Measurements from ENCODE around the gene MYBBP1A.

Gene MYBBP1A

DNA sequence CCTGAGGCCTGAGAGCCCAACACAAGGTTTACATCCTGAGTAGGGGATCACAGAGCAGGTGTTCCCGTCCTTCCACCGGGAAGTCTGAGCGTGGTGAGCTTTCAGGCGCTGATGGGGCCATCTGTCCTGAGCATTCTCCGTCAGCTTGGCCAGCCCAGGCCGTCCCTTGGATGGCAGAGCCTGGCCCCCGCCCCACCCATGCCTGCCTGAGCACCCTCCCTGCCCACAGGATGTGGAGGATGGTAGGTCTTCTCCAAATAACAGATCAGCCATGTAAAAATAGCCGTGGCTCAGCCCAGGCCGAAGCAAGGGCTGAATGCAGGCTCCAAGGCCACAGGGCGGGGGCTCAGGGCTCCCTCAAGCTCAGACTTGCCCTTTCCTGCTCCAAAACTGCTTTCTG lies 36.3 kb downstream of the MYBBP1A start:
- no peak overlapping the region for H3K27ac ChIP-seq
- TF ChIP-seq, protein P1, sequence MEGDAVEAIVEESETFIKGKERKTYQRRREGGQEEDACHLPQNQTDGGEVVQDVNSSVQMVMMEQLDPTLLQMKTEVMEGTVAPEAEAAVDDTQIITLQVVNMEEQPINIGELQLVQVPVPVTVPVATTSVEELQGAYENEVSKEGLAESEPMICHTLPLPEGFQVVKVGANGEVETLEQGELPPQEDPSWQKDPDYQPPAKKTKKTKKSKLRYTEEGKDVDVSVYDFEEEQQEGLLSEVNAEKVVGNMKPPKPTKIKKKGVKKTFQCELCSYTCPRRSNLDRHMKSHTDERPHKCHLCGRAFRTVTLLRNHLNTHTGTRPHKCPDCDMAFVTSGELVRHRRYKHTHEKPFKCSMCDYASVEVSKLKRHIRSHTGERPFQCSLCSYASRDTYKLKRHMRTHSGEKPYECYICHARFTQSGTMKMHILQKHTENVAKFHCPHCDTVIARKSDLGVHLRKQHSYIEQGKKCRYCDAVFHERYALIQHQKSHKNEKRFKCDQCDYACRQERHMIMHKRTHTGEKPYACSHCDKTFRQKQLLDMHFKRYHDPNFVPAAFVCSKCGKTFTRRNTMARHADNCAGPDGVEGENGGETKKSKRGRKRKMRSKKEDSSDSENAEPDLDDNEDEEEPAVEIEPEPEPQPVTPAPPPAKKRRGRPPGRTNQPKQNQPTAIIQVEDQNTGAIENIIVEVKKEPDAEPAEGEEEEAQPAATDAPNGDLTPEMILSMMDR (conservative IDR thresholded peaks at IDR 0.05) = no peak
- TF ChIP-seq ZFX (IDR thresholded peaks at IDR 0.05) = no peak

DNA sequence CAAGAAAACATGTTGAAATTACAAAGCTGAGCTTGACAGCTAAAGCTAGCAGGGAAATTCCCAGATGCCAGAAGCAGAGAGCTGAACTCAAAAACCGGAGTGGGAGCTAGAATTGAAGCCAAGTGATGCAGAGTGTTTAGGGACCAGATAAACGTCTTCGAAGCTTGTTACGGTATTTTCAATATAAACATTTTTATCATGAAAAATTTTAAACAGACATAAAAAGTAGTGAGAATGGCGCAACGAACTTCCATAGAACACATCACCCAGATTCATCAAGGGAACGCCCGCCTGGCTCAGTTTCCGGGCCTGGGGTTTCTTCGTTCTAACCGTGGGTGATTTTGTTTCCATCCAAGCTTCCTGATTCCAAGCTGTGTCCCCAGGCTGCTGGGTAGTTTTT lies 38.4 kb downstream of the MYBBP1A start:
- TF ChIP-seq, protein P1 (conservative IDR thresholded peaks at IDR 0.05) = no peak
- TF ChIP-seq ZFX (IDR thresholded peaks at IDR 0.05) = no peak
- H3K27ac ChIP-seq = no peak overlapping the region

DNA sequence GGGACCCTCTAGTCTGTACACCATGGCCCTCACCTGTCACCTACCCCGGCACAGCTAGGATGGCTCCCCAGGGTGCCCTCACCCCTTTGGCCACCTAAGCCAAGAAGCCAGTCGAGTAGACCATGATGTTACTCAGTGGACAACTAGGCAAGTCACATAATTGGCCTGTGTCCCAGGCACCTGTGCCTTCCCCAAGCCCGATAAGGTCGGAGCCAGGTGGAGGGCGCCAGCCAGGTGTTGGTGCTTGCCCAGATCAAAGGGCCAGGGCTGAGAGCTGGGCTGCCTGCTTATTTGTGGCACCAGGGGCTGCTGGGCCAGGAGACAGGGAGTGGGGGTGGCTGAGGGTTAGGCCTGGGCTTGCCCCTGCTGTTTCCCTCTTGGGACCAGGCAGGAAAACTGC lies 39.7 kb downstream of the MYBBP1A start:
- no peak overlapping the region; the same call in 1 of the 2 replicates for H3K27ac ChIP-seq
- TF ChIP-seq ZFX (IDR thresholded peaks at IDR 0.05) = no peak
- TF ChIP-seq, protein P1 (conservative IDR thresholded peaks at IDR 0.05) = no peak

DNA sequence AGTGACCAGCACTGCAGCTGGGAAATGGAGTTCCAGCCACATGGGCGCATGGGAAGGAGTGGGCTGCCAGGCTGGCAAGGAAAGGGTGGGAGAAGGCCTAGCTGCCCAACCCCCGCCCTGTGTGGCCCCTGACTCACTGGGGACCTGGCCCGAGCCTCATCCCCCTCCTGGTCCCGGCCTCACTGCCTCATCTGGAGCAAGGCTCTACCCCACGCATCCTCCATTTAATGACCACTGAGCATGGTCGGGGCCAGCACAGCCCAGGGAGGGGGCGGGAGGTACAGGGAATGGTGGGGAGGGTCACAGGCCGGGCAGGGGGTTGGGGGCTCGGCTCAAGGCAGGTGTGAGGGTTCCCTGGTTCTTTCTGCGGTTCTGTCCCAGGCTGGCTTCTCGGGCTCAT lies 40.4 kb downstream of the MYBBP1A start:
- TF ChIP-seq, protein P1 (conservative IDR thresholded peaks at IDR 0.05) = no peak
- TF ChIP-seq ZFX (IDR thresholded peaks at IDR 0.05) = no peak
- peak overlapping the region; percentile 64 for H3K27ac ChIP-seq

DNA sequence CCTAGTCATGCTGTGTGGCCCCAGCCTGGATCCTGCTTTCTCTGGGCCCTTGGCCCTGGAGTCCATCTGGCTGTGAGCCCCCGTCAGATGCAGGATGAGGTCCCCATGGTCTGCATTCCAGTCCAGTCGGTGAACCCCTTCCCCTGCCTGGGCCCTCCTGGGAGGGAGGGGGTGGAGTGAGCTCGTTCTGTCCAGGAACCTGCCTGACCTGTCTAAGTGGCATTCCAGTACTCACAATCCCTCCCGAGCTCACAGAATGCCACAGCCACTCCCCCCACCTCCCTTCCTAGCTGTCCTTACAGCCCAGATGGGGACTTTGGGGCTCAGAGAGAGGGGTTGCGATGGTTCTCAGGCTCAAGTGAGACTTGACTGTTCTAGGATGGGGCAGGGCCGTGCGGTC lies 41.0 kb downstream of the MYBBP1A start:
- H3K27ac ChIP-seq = peak overlapping the region; percentile 64
- TF ChIP-seq, protein P1 (conservative IDR thresholded peaks at IDR 0.05) = no peak
- TF ChIP-seq ZFX (IDR thresholded peaks at IDR 0.05) = no peak

DNA sequence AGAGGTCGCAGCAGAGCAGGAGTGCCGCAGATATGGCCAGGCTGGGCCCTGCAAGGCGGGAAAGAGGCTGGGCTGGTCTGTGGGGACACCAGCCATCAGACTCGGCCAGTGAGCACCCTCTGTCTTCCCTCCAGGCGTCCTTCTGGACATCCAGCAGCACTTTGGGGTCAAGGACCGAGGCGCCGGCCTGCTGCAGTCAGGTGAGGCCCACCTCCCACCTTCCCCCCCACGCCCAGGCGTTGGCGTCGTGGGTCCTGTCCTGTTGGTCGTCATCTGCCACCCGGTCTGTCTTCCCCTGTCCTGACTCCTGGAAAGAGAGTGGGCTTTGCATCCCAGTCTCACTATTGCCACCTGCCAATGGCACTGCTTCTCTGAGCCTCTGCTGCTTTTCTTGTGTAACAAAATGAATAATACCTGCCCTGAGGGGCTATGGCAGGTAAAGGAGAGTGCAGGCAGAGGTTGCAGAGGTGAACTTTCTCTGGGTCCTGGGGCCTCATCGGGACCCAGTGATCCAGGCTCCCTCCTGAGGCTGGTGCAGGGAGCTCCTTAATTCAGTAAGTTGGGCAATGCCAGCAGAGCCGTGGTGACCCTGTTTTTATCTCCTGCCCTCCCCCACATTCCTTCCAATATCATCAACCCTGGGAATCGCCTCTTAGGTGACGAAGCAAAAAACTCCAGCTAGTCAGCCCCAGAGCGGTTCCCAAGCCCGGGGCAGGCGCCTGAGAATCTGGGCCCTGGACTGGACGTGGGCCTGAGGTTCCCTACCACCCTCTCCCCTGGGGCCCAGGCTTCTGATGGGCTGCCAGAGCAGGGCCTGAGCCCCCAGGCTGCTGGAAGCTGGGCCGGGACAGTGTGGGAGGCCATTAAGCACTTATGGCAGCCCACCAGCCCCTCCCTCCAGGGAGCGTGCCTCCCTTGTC lies 41.8 kb downstream of the MYBBP1A start:
- TF ChIP-seq, protein P1 (conservative IDR thresholded peaks at IDR 0.05) = no peak
- peak overlapping the region; percentile 64 for H3K27ac ChIP-seq

Measured in C4-2B (cell line).